ENCODE results near the gene MPLKIP. TPM values are rescaled to one million over a fixed set of nuclear protein-coding genes. Genes with fewer than 3 reads are reported as not detected.
"Not testable (repeated sequence)": the region's sequence is repeated elsewhere in the genome, so short reads cannot be mapped to it uniquely, and the experiment has no call there.

The MPLKIP gene
- total and polyA plus RNA-seq, 4 donors: 20.5 to 45.0 (median 31.7) TPM

DNA sequence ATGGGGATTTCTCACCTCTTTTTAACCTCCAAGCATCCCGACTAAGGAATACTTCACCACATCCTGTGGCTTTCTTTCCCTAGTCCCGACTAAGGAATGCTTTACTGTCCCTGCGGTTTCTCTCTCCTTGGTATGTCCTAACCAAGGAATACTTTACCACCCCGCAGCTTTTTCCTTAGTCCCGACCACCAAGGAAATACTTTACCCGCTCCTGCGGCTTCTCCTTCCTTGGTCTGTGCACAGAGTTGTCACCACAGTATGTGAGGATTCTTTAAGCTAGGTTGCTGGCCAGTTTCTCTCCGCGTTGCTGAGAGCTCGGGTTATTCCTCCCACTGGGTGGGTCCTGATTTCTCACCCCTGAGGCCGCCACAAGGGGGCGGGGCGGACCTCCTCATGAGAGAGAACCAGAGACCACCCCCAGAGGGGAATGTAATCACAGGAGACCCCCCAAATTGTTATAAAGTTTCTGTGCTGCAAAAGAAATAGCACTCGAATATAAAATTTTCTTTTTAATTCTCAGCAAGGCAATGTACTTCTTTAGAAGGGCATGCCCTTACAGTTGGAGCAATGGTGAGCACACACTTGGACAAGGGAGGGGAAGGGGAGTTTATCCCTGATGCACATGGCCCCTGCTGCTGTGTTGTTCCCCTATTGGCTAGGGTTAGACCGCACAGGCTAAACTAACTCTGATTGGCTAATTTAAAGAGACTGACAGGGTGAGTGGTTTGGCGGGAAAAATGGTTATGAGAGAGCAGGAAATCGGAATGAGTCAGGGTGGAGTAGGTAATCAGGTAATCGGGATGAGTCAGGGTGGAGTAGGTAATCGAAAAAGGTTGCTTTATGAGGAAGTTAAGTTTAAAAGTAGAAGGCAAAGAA is 13.2 kb upstream of the MPLKIP start:
- H3K9ac ChIP-seq (ENCODE audit: low read depth in 1 of 2, low read length in 2 of 2): no peak overlapping the region
- no peak for TF ChIP-seq HNF4A (conservative IDR thresholded peaks at IDR 0.05)
- TF ChIP-seq FOXA1 (IDR thresholded peaks at IDR 0.05): no peak
- no peak for TF ChIP-seq REST (IDR thresholded peaks at IDR 0.05)
- TF ChIP-seq, protein P1, sequence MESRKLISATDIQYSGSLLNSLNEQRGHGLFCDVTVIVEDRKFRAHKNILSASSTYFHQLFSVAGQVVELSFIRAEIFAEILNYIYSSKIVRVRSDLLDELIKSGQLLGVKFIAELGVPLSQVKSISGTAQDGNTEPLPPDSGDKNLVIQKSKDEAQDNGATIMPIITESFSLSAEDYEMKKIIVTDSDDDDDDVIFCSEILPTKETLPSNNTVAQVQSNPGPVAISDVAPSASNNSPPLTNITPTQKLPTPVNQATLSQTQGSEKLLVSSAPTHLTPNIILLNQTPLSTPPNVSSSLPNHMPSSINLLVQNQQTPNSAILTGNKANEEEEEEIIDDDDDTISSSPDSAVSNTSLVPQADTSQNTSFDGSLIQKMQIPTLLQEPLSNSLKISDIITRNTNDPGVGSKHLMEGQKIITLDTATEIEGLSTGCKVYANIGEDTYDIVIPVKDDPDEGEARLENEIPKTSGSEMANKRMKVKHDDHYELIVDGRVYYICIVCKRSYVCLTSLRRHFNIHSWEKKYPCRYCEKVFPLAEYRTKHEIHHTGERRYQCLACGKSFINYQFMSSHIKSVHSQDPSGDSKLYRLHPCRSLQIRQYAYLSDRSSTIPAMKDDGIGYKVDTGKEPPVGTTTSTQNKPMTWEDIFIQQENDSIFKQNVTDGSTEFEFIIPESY (IDR thresholded peaks at IDR 0.05): no peak
- no peak for TF ChIP-seq HNF4G (IDR thresholded peaks at IDR 0.05)
- TF ChIP-seq, protein P2, sequence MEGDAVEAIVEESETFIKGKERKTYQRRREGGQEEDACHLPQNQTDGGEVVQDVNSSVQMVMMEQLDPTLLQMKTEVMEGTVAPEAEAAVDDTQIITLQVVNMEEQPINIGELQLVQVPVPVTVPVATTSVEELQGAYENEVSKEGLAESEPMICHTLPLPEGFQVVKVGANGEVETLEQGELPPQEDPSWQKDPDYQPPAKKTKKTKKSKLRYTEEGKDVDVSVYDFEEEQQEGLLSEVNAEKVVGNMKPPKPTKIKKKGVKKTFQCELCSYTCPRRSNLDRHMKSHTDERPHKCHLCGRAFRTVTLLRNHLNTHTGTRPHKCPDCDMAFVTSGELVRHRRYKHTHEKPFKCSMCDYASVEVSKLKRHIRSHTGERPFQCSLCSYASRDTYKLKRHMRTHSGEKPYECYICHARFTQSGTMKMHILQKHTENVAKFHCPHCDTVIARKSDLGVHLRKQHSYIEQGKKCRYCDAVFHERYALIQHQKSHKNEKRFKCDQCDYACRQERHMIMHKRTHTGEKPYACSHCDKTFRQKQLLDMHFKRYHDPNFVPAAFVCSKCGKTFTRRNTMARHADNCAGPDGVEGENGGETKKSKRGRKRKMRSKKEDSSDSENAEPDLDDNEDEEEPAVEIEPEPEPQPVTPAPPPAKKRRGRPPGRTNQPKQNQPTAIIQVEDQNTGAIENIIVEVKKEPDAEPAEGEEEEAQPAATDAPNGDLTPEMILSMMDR (IDR thresholded peaks at IDR 0.05; ENCODE audit: low read depth, low read length, missing input control): no peak
- no peak for TF ChIP-seq JUND (IDR thresholded peaks at IDR 0.05)
- no peak for TF ChIP-seq GABPA (IDR thresholded peaks at IDR 0.05 in 1 of 2, conservative IDR thresholded peaks at IDR 0.05 in 1 of 2)
- TF ChIP-seq, protein P3, sequence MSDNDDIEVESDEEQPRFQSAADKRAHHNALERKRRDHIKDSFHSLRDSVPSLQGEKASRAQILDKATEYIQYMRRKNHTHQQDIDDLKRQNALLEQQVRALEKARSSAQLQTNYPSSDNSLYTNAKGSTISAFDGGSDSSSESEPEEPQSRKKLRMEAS (IDR thresholded peaks at IDR 0.05): no peak
- no peak for TF ChIP-seq RXRA (IDR thresholded peaks at IDR 0.05)
- no peak for TF ChIP-seq TAF1 (conservative IDR thresholded peaks at IDR 0.05)
- TF ChIP-seq RAD21 (IDR thresholded peaks at IDR 0.05): no peak
- no peak for TF ChIP-seq EGR1 (IDR thresholded peaks at IDR 0.05; ENCODE audit: low read depth in 2 of 2)
- TF ChIP-seq SP1 (IDR thresholded peaks at IDR 0.05): no peak
- no peak for TF ChIP-seq FOXA2 (IDR thresholded peaks at IDR 0.05)
- TF ChIP-seq NR2F2 (IDR thresholded peaks at IDR 0.05): no peak
- TF ChIP-seq, protein P4, sequence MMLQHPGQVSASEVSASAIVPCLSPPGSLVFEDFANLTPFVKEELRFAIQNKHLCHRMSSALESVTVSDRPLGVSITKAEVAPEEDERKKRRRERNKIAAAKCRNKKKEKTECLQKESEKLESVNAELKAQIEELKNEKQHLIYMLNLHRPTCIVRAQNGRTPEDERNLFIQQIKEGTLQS (IDR thresholded peaks at IDR 0.05): no peak
- TF ChIP-seq YY1 (IDR thresholded peaks at IDR 0.05): no peak
- 88% methylated on average over 19 of the region's 19 CpGs for WGBS
- H3K4me1 ChIP-seq (ENCODE audit: control insufficient read depth in 4 of 4, insufficient read depth in 4 of 4, low read length in 3 of 4): peaks cover 0 to 2% (median 0%) of the 10 kb centered on the region in 4 donors
- H3K9me3 ChIP-seq (ENCODE audit: control insufficient read depth in 4 of 4, low read length in 3 of 4): no peaks in the 10 kb centered on the region
- no peaks in the 10 kb centered on the region for H3K27me3 ChIP-seq (ENCODE audit: control insufficient read depth in 4 of 4, insufficient read depth in 4 of 4, low read length in 3 of 4)
- H3K36me3 ChIP-seq (ENCODE audit: control insufficient read depth in 4 of 4, insufficient read depth in 3 of 4, low read depth in 1 of 4, low read length in 3 of 4): peaks cover 0 to under 1% (median 0%) of the 10 kb centered on the region in 4 donors
- no peak for DNase-seq (ENCODE audit: low spot score)
- no peak overlapping the region for H3K4me3 ChIP-seq (ENCODE audit: low read depth in 1 of 3, low read length in 3 of 3)
- H3K27ac ChIP-seq (ENCODE audit: low read depth in 1 of 2, low read length in 2 of 2): no peak overlapping the region

- DNase-seq (ENCODE audit: low spot score); H3K9ac ChIP-seq (ENCODE audit: low read depth in 1 of 2, low read length in 2 of 2); H3K9me3 ChIP-seq (ENCODE audit: control insufficient read depth in 4 of 4, low read length in 3 of 4); H3K27ac ChIP-seq (ENCODE audit: low read depth in 1 of 2, low read length in 2 of 2); H3K27me3 ChIP-seq (ENCODE audit: control insufficient read depth in 4 of 4, insufficient read depth in 4 of 4, low read length in 3 of 4); H3K4me1 ChIP-seq (ENCODE audit: control insufficient read depth in 4 of 4, insufficient read depth in 4 of 4, low read length in 3 of 4); H3K4me3 ChIP-seq (ENCODE audit: low read depth in 1 of 3, low read length in 3 of 3); H3K36me3 ChIP-seq (ENCODE audit: control insufficient read depth in 4 of 4, insufficient read depth in 3 of 4, low read depth in 1 of 4, low read length in 3 of 4): not testable (repeated sequence)
- WGBS: 56% methylated on average over 3 of the region's 3 CpGs
Observed at GRCh38 chr7:40145596-40146130, 11.2 kb upstream of the MPLKIP start.

DNA sequence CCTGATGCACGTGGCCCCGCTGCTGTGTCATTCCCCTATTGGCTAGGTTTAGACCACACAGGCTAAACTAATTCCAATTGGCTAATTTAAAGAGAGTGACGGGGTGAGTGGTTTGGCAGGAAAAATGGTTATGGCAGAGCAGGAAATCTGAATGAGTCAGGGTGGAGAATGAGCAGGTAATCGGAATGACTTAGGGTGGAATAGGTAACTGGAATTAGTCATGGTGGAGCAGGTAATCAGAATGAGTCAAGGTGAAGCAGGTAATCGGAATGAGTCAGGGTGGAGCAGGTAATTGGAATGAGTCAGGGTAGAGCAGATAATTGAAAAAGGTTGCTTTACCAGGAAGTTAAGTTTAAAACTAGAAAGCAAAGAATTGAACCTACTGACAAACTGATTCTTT is 7.5 kb upstream of the MPLKIP start:
- not testable (repeated sequence) for H3K9me3 ChIP-seq (ENCODE audit: control insufficient read depth in 4 of 4, low read length in 3 of 4); DNase-seq (ENCODE audit: low spot score); H3K36me3 ChIP-seq (ENCODE audit: control insufficient read depth in 4 of 4, insufficient read depth in 3 of 4, low read depth in 1 of 4, low read length in 3 of 4); H3K4me3 ChIP-seq (ENCODE audit: low read depth in 1 of 3, low read length in 3 of 3); H3K9ac ChIP-seq (ENCODE audit: low read depth in 1 of 2, low read length in 2 of 2); H3K27ac ChIP-seq (ENCODE audit: low read depth in 1 of 2, low read length in 2 of 2); H3K27me3 ChIP-seq (ENCODE audit: control insufficient read depth in 4 of 4, insufficient read depth in 4 of 4, low read length in 3 of 4); H3K4me1 ChIP-seq (ENCODE audit: control insufficient read depth in 4 of 4, insufficient read depth in 4 of 4, low read length in 3 of 4)
- WGBS: 94% methylated on average over 5 of the region's 5 CpGs
